Fibroblast of gingiva (primary cell): Measurements from ENCODE around the gene TMEM154.

Source experiments
- DNase-seq: peaks from one replicate; pipeline ENCODE4 v3.0.0-alpha.2; 2011; ENCODE audit warnings: low read depth

Gene TMEM154

DNA sequence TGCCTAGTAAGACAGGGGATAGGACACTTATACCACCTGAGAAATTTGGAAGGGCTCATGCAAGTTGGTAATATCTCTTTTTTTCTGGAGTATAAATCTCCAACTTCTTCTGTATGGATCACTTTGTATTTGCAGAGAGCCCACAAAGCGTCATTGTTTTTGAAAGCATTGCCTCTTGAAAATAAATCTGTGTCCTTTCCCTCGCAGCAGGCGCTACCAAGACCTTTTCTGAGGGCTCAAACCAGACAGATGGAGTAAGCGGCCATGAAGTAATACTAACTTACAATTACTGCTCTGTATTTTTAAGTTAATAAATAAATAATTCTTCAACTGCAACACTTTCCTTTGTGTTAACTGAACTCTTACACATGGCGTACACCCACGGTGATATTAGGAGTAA is 87.9 kb downstream of the TMEM154 start:
- DNase-seq = no peak

GRCh38 chr4:152591396-152591795 is 88.4 kb downstream of the TMEM154 start:
- DNase-seq = peak; percentile 4

- peak; percentile 92 for DNase-seq
Observed at GRCh38 chr4:152590179-152591031, 89.4 kb downstream of the TMEM154 start.

GRCh38 chr4:152588869-152589268 is 90.9 kb downstream of the TMEM154 start:
- DNase-seq = no peak

- DNase-seq = no peak
Observed at GRCh38 chr4:152587127-152587526, 92.7 kb downstream of the TMEM154 start.

- no peak for DNase-seq
Observed at GRCh38 chr4:152586668-152587067, 93.1 kb downstream of the TMEM154 start.

DNA sequence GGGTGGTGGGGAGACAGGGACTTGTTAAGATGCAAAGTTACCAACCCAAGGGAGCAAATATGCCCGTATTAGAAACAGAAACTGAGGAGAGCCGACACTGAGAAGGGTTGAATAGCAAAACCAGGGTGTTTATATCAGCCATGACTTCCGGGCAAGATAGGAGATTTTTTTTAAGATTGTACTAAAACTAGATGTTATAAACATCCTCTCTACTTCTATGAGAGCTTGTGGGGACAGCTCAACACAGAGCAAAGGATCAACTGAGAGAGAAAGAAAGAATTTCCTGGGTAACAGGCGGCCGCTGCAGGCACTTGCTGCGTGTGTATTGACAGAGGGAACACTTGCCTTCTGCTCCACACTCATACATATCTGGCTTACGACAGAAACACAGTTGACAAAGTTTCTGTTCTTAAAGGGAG is 94.8 kb downstream of the TMEM154 start:
- DNase-seq = no peak

DNA sequence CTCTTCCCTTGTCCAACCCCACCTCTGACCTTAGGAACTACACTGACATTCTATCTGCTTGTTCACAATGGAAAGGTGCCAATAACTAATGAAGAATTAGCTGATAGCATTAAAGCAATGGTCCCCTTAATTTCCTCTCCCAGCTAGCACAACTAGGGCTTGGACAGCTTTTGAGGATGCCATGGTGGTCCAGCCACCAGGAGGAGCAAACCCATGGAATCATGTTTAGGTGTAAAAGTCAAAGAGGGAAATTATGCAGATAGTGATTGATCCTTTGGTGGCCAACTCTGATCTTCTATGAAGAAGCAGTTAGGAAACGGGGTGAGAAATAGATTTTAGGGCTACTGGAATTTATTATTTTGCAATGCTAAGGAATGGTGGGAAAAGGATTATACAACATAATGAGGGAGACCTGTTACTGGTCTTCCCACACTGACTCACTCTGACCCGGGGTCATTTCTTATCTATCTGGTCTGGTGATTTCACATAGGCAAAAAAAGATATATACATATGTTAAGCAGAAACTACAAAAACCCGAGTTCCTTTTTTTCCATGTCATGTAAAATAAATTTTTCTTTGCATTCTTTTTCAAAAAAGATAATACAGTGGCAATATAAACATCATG is 98.1 kb downstream of the TMEM154 start:
- no peak for DNase-seq

DNA sequence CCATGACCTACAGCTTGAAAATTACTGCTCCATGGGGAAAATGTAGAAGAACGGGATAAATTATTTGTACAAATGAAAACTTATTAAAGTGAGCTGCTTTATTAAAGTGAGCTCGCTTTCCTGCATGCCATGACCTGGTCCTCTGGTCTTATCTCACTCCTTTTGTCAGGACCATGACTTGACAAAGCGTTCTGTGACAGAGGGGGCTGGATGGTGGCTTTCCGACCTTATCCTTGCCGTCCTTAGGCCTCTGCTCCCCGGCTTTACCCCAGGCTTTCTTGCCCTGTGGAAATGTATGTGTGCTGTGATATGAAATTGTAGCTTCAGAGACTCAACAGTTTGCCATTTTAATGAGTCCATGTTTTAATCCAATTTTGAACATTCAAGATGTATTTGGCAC is 99.9 kb downstream of the TMEM154 start:
- DNase-seq = no peak

- DNase-seq = no peak
Observed at GRCh38 chr4:152579107-152579764, 100.6 kb downstream of the TMEM154 start.

DNA sequence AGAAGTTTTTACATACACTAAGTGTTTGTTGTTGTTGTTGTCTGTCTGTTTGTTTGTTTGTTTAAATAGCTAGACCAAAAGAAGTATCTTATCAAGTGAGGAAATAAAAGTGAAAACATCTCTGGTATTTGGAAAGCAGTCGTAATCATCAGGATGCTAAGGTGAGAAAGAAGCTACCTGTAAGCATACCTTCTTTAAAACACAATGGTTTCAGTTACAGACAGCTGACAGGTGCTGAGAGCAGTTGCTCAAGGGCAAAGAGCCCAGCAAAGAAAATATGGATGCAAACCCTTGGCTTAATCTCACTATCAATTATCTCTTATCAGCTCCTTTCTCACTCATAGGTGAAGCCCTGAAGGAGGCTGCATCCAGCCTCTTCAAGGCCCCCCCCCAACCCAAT is 101.1 kb downstream of the TMEM154 start:
- no peak for DNase-seq

- DNase-seq = no peak
Observed at GRCh38 chr4:152577708-152578396, 101.9 kb downstream of the TMEM154 start.

DNA sequence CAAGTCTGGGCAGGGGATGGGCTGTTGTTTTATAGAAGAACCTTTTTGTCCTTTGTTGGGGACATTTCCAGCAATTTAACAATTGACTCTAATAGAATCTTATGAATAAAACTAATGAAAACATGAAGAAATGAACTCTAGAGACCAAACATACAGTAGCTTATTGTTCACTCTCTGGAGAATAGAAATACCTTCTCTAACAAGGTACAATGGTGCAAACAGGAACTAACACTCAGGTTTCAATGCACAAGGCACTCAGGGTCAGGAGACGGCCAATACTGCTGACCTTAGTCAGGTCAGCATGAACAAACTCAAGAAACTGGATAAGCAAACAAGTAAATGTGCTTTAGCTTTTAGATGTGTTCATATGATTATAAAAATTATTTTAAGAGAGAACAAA is 104.3 kb downstream of the TMEM154 start:
- no peak for DNase-seq

DNA sequence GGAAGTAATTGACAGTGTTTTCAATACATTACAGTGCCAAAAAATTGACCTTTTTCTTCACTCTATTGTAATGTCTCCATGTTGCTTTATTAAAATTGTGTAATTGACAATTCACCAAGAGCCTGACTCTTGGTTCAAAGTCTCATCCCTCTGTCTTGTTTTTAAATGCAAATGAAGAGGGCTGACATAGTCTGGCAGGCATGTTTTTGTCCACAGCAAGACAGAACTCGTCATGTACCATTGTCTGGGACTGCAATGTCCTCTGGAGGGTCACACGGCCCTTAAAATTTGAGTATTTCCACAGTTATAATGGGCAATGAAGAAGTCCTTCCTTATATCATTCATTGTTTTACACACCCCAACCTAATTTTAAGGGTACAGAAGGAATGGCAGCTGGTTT is 105.9 kb downstream of the TMEM154 start:
- no peak for DNase-seq

DNA sequence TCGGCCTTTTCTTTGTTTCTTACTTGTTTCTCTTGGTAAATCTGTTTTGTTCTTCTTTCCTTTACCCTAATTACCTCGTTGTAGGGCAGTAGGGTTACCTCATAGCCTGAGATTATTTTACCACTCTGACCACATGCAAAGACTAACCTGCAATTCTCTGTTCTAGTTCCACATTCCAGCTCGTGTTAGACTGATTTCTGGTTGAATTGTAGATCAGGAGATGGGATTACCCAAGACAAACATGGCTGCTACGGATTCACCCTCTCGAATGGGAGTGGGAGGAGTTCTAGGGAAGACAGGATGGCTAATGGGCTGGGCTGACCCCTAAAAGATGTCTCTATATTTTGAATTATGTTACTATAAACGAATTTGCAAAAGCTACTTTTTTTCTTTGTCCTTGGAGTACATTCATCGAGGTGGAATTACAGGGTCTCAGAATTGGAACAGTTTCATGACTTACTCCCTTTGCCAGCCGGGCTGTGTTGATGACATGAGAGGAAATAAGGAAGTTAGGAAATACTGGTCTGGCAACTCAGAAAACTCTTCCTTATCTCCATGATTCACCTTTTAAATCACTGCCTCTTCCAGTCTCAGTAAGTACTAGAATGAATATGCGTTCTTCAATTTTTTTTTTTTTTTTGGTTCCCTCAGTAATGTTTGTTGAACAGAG is 107.2 kb downstream of the TMEM154 start:
- no peak for DNase-seq

- no peak for DNase-seq
Observed at GRCh38 chr4:152571770-152572169, 108.0 kb downstream of the TMEM154 start.

- DNase-seq = no peak
Observed at GRCh38 chr4:152571296-152571695, 108.5 kb downstream of the TMEM154 start.
